Measurements from ENCODE around the gene MEST. TPM values are rescaled to one million over a fixed set of nuclear protein-coding genes. Genes with fewer than 3 reads are reported as not detected.

The MEST gene
- total and polyA plus RNA-seq, 10 of the 15 experiments (the other 5 are each of a cell fraction or from before 2014, with no cell fraction given), result 1.0 to 18.2 (median 8.2) TPM

- no peak for TF ChIP-seq SKIL (IDR thresholded peaks at IDR 0.05; ENCODE audit: low read depth, poor library complexity, severe bottlenecking)
- TF ChIP-seq PKNOX1 (IDR thresholded peaks at IDR 0.05), result no peak
These were observed 49.3 kb upstream of the MEST start (continued) for GRCh38 chr7:130442601-130443000.

GRCh38 chr7:130444234-130444633 lies 47.7 kb upstream of the MEST start:
- no peak overlapping the region for H3K27ac ChIP-seq (ENCODE audit: control insufficient read depth, insufficient read depth)
- POLR2A ChIA-PET, result no interaction called here
- H3K4me2 ChIP-seq (ENCODE audit: control insufficient read depth, insufficient read depth), result no peak overlapping the region
- no peaks in the 10 kb centered on the region for H4K20me1 ChIP-seq (ENCODE audit: control insufficient read depth, insufficient read depth)
- TF ChIP-seq ZBED1 (IDR thresholded peaks at IDR 0.05; ENCODE audit: borderline replicate concordance) (no peak), MXI1 (IDR thresholded peaks at IDR 0.05; ENCODE audit: low read depth, low read length) (no peak), RFX5 (IDR thresholded peaks at IDR 0.05; ENCODE audit: low read depth, low read length) (no peak), IRF5 (IDR thresholded peaks at IDR 0.05; ENCODE audit: borderline replicate concordance) (no peak), SMARCA5 (IDR thresholded peaks at IDR 0.05) (no peak), MEF2B (IDR thresholded peaks at IDR 0.05; ENCODE audit: partially characterized antibody, poor library complexity, severe bottlenecking) (no peak), EZH2 (IDR thresholded peaks at IDR 0.05; ENCODE audit: borderline replicate concordance, control insufficient read depth, low read depth, low read length) (no peak), ZNF592 (IDR thresholded peaks at IDR 0.05) (no peak)
- FAIRE-seq (no peak), DNase-seq (ENCODE audit: low read depth, low spot score) (no peak), ATAC-seq (no peak)
- peaks cover 3% of the 10 kb centered on the region for H3K79me2 ChIP-seq (ENCODE audit: control insufficient read depth, insufficient read depth, low read length)
- no TSS peak for BruUV-seq (replicated peaks)
- H3K36me3 ChIP-seq (ENCODE audit: control insufficient read depth in 2 of 2, insufficient read depth in 2 of 2, low read length in 1 of 2), result no peaks in the 10 kb centered on the region
- intact Hi-C loops (cut with micrococcal nuclease; ENCODE audit: unreplicated experiment), result no loop called here
- no peak overlapping the region for H2AFZ ChIP-seq (ENCODE audit: control insufficient read depth, low read depth, low read length)
- H3K9me3 ChIP-seq (replicated peaks; ENCODE audit: control insufficient read depth, insufficient read depth, low read length), result peaks cover 5% of the 10 kb centered on the region; the same call in 2 of the 3 replicates
- CTCF ChIA-PET, result no interaction called here
- no peak overlapping the region for H3K4me3 ChIP-seq
- WGBS (ENCODE audit: insufficient coverage, insufficient replicate concordance, low lambda C conversion rate, missing lambda C conversion rate), result 95% methylated on average over 3 of the region's 3 CpGs
- RAD21 ChIA-PET (ENCODE audit: unreplicated experiment), result no interaction called here
- H3K27me3 ChIP-seq (replicated peaks in 1 of 2; ENCODE audit: control insufficient read depth in 2 of 2, insufficient read depth in 2 of 2, low read length in 1 of 2), result no peaks in the 10 kb centered on the region
- SMC1A ChIA-PET (ENCODE audit: uncharacterized antibody, unreplicated experiment), result no interaction called here
- in situ Hi-C loops (cut with MboI), result no loop called here
- peaks cover 11% of the 10 kb centered on the region for H3K4me1 ChIP-seq (ENCODE audit: control insufficient read depth, insufficient read depth, low read length)
- H3K9ac ChIP-seq (ENCODE audit: control insufficient read depth, insufficient read depth, low read length), result no peak overlapping the region

Measured in GM12878 (cell line).